Smooth muscle cell (in vitro differentiated cells): Measurements from ENCODE around the gene CPEB4. TPM values are rescaled to one million over a fixed set of nuclear protein-coding genes. Genes with fewer than 3 reads are reported as not detected.
A peak's percentile ranks its signal among the peaks of the same experiment; 100 is the strongest.

Experiments
- DNase-seq: peaks from one replicate; lab custom pipeline; 2025; ENCODE audit not compliant: unreplicated experiment; lab: John Stamatoyannopoulos, UW
- H2AFZ ChIP-seq: fragments of 200-600 bp; sonication (generic); 2 replicates; pipeline ENCODE4 v1.6.0; 2016; ENCODE audit warnings: antibody characterized with exemption, low read depth, mild to moderate bottlenecking
- H3F3A ChIP-seq: fragments of 200-600 bp; sonication (generic); 2 replicates; pipeline ENCODE4 v1.6.0; 2017; ENCODE audit warnings: antibody characterized with exemption, low read depth
- H3K27ac ChIP-seq: fragments of 200-600 bp; sonication (generic); 2 replicates; pipeline ENCODE4 v1.5.1; 2016; ENCODE audit warnings: low read depth, mild to moderate bottlenecking
- H3K27me3 ChIP-seq: fragments of 200-600 bp; sonication (generic); 2 replicates; pipeline ENCODE4 v1.6.1; 2016; ENCODE audit warnings: low read depth, mild to moderate bottlenecking
- H3K36me3 ChIP-seq: fragments of 200-600 bp; sonication (generic); 2 replicates; pipeline ENCODE4 v1.5.1; 2016; ENCODE audit warnings: low read depth
- H3K4me1 ChIP-seq: fragments of 200-600 bp; sonication (generic); 2 replicates; pipeline ENCODE4 v1.5.1; 2016; ENCODE audit warnings: low read depth
- H3K4me2 ChIP-seq: fragments of 200-600 bp; sonication (generic); 2 replicates; pipeline ENCODE4 v1.6.0; 2016; ENCODE audit warnings: mild to moderate bottlenecking
- H3K4me3 ChIP-seq: fragments of 200-600 bp; sonication (generic); 2 replicates; pipeline ENCODE4 v1.5.1; 2016; ENCODE audit warnings: mild to moderate bottlenecking
- H3K79me2 ChIP-seq: fragments of 200-600 bp; sonication (generic); 2 replicates; pipeline ENCODE4 v1.6.0; 2016; ENCODE audit warnings: low read depth, mild to moderate bottlenecking
- H3K9ac ChIP-seq: fragments of 200-600 bp; sonication (generic); 2 replicates; pipeline ENCODE4 v1.6.0; 2016; ENCODE audit warnings: low read depth
- H3K9me3 ChIP-seq: fragments of 200-600 bp; sonication (generic); replicated peaks from 2 replicates; pipeline ENCODE4 v1.5.1; 2016; ENCODE audit warnings: low read depth
- H4K20me1 ChIP-seq: fragments of 200-600 bp; sonication (generic); 2 replicates; pipeline ENCODE4 v1.6.0; 2016; ENCODE audit warnings: low read depth
- WGBS: methylation state at CpG from one replicate; pipeline ENCODE4 v1.1.7; 2016; ENCODE audit warnings: low lambda C conversion rate; 5-methylcytosine and 5-hydroxymethylcytosine counted together
- polyA plus RNA-seq: library from polyadenylated mRNA; unstranded; fragments of >200 nt; fragmentation: Nextera tagmentation; extraction: Ambion mirVana; gene quantifications from 2 replicates; pipeline ENCODE4 v1.2.1, GENCODE V29; 2016
- total RNA-seq: library from RNA; depleted of rRNA; stranded (reverse); fragments of >200 nt; gene quantifications from 2 replicates; pipeline ENCODE4 v1.2.3, GENCODE V29; 2014
- TF ChIP-seq, protein P1 (sequence below): fragments of 200-600 bp; sonication (generic); IDR thresholded peaks from 2 replicates; pipeline ENCODE4 v1.5.1; 2017; ENCODE audit warnings: borderline replicate concordance, mild to moderate bottlenecking, antibody characterized with exemption; ENCODE audit not compliant: insufficient read depth, poor library complexity, severe bottlenecking

CPEB4 gene
- total and polyA plus RNA-seq, 2 experiments from 2014 or later, result 5.1 to 38.5 TPM

- peak overlapping the region; percentile 96 for H3K27ac ChIP-seq
- no peak overlapping the region for H3K4me3 ChIP-seq
- no peaks in the 10 kb centered on the region for H3K36me3 ChIP-seq
- H3K27me3 ChIP-seq, result no peaks in the 10 kb centered on the region
- WGBS, result 52% methylated on average over 12 of the region's 12 CpGs
- H3K9me3 ChIP-seq, result no peaks in the 10 kb centered on the region
- no peak overlapping the region for H2AFZ ChIP-seq
- peaks cover 4% of the 10 kb centered on the region for H3F3A ChIP-seq
- no peaks in the 10 kb centered on the region for H4K20me1 ChIP-seq
- H3K4me2 ChIP-seq, result peak overlapping the region; percentile 71
- TF ChIP-seq, protein P1, sequence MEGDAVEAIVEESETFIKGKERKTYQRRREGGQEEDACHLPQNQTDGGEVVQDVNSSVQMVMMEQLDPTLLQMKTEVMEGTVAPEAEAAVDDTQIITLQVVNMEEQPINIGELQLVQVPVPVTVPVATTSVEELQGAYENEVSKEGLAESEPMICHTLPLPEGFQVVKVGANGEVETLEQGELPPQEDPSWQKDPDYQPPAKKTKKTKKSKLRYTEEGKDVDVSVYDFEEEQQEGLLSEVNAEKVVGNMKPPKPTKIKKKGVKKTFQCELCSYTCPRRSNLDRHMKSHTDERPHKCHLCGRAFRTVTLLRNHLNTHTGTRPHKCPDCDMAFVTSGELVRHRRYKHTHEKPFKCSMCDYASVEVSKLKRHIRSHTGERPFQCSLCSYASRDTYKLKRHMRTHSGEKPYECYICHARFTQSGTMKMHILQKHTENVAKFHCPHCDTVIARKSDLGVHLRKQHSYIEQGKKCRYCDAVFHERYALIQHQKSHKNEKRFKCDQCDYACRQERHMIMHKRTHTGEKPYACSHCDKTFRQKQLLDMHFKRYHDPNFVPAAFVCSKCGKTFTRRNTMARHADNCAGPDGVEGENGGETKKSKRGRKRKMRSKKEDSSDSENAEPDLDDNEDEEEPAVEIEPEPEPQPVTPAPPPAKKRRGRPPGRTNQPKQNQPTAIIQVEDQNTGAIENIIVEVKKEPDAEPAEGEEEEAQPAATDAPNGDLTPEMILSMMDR, result no peak
- peak overlapping the region; percentile 74 for H3K9ac ChIP-seq
- peaks cover 24% of the 10 kb centered on the region for H3K4me1 ChIP-seq
- DNase-seq, result no peak
- no peaks in the 10 kb centered on the region for H3K79me2 ChIP-seq
These were observed 81.3 kb downstream of the CPEB4 start for GRCh38 chr5:173969167-173970049.

- Histone ChIP-seq H3F3A (peaks cover 4% of the 10 kb centered on the region), H3K79me2 (no peaks in the 10 kb centered on the region), H2AFZ (no peak overlapping the region), H3K4me1 (peaks cover 24% of the 10 kb centered on the region), H3K27ac (peak overlapping the region; percentile 96), H3K9ac (no peak overlapping the region), H3K27me3 (no peaks in the 10 kb centered on the region), H3K4me2 (no peak overlapping the region), H3K9me3 (no peaks in the 10 kb centered on the region), H3K4me3 (no peak overlapping the region), H3K36me3 (no peaks in the 10 kb centered on the region), H4K20me1 (no peaks in the 10 kb centered on the region)
- 94% methylated on average over 18 of the region's 18 CpGs for WGBS
- DNase-seq, result no peak
- TF ChIP-seq, protein P1, result peak; percentile 12
These were observed 82.9 kb downstream of the CPEB4 start for GRCh38 chr5:173970878-173971650.

- H3K4me2 ChIP-seq, result no peak overlapping the region
- H3K79me2 ChIP-seq, result no peaks in the 10 kb centered on the region
- no peak overlapping the region for H2AFZ ChIP-seq
- H3K36me3 ChIP-seq, result no peaks in the 10 kb centered on the region
- WGBS, result 95% methylated on average over 5 of the region's 5 CpGs
- no peak overlapping the region for H3K27ac ChIP-seq
- TF ChIP-seq, protein P1, result no peak
- H3K4me3 ChIP-seq, result no peak overlapping the region
- peaks cover 24% of the 10 kb centered on the region for H3K4me1 ChIP-seq
- no peak for DNase-seq
- no peaks in the 10 kb centered on the region for H3K9me3 ChIP-seq
- no peaks in the 10 kb centered on the region for H4K20me1 ChIP-seq
- no peak overlapping the region for H3K9ac ChIP-seq
- peaks cover 4% of the 10 kb centered on the region for H3F3A ChIP-seq
- H3K27me3 ChIP-seq, result no peaks in the 10 kb centered on the region
These were observed 83.7 kb downstream of the CPEB4 start for GRCh38 chr5:173971681-173972345.
